HG02642 (cell line): ENCODE results near the gene EFCAB11.
"Not testable (repeated sequence)": the region's sequence is repeated elsewhere in the genome, so short reads cannot be mapped to it uniquely, and the experiment has no call there.

ENCODE experiments used
- ATAC-seq: cut with Tn5 transposase; IDR thresholded peaks from one replicate; pipeline ENCODE4 v1.9.1; 2021; ENCODE audit warnings: mild to moderate bottlenecking; ENCODE audit not compliant: unreplicated experiment, poor library complexity

EFCAB11 gene

GRCh38 chr14:89912667-89913211 lies 41.8 kb downstream of the EFCAB11 start:
- ATAC-seq, result no peak

DNA sequence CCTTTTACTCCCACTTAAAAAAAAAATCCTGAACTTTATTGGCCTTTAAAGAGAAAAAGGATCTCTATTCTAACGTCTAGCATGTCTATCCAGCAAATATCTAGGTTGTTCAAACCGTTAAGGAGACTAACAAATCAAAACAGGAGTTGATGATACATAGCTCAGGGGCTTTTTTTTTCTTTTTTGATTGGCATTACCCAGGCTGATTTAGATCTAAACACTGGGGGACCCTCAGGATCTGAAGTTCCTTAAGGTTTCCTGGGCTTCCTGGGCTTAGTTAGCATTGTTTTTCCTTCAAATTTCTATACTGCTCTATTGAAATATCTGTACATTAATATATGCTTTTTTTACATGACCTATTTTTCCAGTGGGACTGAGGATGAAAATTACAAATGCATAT lies 42.3 kb downstream of the EFCAB11 start:
- no peak for ATAC-seq

- no peak for ATAC-seq
Observed at GRCh38 chr14:89911010-89911919, 43.3 kb downstream of the EFCAB11 start.

- ATAC-seq, result no peak
Observed at GRCh38 chr14:89910691-89911009, 43.9 kb downstream of the EFCAB11 start.

DNA sequence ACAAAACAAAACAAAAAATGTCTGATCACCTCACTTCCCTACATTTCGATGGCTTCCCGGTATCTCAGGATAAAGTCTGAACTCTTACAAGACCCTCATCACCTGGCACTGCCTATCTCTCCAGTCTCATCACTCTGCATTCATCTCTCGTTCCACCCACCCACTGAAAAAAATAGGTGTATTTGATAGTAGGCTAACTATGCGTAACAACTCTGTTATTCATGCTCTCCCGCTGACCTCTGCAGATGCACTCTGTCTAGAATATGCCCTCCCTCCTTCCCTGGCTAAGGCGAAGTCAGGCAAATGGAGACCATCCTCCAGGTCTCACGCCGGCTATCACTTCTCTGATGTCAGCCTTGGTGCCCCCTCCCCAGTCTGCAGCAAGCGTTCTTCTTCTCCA lies 44.9 kb downstream of the EFCAB11 start:
- no peak for ATAC-seq

GRCh38 chr14:89908712-89909450 lies 45.6 kb downstream of the EFCAB11 start:
- ATAC-seq, result no peak

DNA sequence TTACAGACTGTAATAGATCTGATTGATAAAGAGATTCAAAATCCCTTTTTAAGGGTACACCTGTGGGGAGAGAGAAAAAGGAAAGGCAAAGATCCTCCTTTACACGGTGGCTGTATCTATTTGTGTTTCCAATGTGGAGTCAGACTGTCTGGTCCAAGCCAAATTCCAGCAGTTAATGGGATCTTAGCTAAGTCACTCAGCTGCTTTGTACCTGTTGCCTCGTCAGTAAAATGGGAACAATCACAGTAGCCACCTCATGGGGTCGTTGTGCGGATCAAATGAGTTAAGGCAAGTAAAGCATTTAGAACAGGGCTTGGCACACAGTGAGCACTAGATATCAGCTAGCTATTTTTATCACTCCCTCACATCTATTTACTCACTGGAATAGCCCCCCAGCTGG lies 46.9 kb downstream of the EFCAB11 start:
- ATAC-seq, result no peak

DNA sequence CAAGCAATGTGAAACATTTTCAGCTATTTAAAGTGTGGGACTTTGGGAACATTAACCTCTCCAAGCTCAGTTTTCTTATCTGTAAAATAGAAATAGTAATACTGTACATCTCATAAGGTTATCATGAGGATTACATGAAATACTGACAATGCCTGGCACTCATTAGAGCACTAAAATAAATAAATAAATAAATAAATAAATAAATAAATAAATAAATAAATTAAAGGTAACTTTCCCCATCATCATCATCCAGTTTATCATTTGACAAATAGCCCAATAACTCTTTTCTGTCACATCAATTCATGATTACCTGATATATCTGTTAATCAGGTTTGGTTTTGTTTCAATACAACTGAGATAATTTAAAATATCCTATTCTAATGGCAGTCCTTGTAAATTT lies 48.5 kb downstream of the EFCAB11 start:
- no peak for ATAC-seq

DNA sequence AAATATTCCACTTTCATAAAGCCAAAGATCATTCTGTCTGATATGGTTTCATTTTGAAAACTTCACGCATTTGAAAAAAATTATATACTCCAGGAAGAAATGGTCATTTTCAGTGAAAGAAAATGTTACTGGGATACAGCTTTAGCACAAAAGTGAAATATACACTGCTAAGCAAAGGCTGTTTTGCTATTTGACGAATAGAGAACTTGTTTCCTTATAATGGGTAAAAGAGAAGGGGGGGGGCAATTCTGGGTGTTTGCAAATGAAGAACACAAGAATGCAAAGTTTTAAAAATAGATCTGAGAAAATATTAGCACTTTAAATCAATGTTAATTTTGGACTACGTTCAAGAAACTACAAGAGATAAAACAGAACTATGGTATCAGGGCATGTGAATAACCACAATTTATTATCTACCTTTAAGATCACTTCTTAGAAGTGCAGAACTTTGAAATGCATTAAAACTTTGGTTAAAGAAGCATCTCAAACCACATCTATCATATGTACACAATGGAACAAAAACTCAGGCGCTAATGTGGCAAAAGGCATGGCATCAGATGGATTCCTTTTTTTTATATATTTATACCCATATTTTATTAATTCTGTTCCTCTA lies 51.1 kb downstream of the EFCAB11 start:
- no peak for ATAC-seq

- ATAC-seq, result no peak
Observed at GRCh38 chr14:89902881-89903280, 51.6 kb downstream of the EFCAB11 start.

DNA sequence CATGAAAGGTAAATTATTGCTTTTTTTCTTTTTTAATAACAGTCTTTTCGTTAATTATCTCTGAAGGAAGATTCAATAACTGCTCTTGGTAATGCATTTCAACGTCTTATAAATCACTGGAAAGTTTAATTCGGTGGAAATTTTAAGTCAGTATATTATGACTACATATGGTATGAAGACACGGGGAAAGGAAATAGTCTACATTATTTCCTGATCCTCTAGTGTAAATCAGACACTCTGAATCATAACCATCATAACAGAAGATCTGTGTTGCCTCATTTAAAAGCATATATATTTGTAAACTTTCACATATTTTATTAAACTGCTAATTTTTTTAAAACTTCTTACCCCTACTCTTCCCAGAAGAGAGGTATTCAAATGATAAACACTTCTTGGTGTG lies 53.7 kb downstream of the EFCAB11 start:
- no peak for ATAC-seq

DNA sequence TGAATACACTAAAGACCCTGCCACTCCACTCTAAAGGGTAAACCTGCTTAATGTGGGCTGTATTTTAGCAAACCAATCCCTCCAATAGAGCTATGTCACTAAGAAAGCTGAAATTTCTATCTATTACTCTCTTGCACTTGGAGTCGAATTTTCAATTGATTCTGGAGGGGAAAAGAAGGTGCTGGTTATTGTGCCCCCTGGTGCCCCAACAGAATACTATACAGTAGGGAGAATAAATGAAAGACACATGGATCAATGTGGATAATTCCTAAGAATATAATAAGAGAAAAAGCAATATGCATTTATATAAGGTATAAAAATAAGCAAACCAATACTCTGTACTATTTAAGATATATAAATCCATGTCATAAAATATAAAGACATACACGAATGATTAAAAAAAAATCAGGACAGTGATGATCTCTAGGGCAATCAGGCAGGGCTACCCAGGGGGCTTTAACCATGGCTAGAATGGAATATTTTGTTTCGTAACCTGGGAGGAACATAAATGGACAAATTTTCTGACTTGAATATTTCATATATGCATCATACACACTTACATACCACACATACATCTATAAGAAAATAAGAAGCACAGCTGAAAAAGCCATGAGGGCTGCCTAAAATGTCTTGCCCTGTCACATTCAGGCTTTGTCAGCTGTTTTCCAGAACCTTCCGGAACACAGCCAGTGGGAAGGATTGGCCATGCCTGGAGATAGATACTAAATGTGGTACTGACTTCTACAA lies 54.4 kb downstream of the EFCAB11 start:
- ATAC-seq, result no peak

DNA sequence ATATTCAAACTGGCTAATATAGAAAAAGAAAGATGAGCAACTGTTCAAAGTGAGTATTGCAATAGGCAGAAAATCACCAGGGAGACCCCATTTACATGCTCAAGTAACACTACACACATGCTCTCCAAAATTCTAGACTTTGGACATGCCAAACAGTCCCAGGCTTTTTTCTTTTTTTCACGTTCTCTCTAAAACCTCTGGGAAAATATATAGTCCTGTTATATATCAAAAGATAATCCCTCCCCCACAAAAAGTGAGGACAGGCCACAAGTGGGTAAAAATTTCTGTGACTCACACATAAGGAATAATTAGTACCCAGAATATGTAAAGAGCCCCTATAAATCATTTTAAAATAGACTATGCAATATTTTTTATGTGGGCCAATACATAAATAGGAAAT lies 55.2 kb downstream of the EFCAB11 start:
- ATAC-seq, result no peak

DNA sequence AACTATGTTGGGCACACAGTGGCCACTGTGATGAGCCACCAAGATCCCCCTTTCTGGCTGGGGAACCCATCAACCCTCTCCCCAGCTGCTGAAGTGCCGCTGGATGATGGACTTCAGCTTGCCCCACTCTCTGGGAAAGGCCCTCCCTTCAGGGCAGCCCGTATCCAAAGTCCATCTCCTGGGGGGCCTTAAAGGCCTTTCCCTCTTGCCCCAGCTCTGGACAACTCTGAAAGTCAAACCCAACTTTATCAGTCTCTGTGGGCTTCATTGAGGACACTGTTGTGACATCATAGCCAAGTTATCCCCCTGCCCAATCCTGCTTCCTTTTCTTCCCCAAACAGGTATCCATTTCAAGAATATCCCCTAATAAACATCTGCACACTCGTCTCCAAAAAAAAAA lies 61.1 kb downstream of the EFCAB11 start:
- ATAC-seq, result not testable (repeated sequence)

- ATAC-seq, result no peak
Observed at GRCh38 chr14:89892953-89893352, 61.6 kb downstream of the EFCAB11 start.

DNA sequence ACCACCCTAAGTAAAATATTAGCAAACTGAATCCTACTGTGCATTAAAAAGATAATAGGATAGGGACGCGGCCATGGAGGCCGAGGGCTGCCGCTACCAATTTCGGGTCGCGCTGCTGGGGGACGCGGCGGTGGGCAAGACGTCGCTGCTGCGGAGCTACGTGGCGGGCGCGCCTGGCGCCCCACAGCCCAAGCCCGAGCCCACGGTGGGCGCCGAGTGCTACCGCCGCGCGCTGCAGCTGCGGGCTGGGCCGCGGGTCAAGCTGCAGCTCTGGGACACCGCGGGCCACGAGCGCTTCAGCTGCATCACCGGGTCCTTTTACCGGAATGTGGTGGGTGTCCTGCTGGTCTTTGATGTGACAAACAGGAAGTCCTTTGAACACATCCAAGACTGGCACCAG lies 62.8 kb downstream of the EFCAB11 start:
- ATAC-seq, result not testable (repeated sequence)

DNA sequence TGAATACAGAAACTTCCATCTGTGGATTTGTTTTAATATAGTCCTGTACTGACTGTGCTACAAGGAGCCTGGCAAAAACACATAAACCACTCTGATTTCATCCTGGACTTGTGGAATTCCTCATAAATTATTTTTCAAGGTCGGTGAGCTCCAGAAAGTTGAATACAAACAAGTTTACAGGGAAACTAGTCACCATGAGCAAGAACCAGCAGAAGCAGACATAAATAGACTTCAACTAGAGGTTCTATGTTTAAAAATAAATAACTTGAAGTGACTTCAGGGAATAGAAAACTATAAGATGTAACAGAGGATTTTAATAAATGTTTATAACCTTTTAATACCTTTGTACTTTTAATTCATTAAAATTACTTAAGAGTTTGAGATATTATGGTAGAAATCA lies 63.5 kb downstream of the EFCAB11 start:
- no peak for ATAC-seq

GRCh38 chr14:89890589-89890988 lies 63.9 kb downstream of the EFCAB11 start:
- no peak for ATAC-seq

GRCh38 chr14:89889626-89890025 lies 64.9 kb downstream of the EFCAB11 start:
- no peak for ATAC-seq

DNA sequence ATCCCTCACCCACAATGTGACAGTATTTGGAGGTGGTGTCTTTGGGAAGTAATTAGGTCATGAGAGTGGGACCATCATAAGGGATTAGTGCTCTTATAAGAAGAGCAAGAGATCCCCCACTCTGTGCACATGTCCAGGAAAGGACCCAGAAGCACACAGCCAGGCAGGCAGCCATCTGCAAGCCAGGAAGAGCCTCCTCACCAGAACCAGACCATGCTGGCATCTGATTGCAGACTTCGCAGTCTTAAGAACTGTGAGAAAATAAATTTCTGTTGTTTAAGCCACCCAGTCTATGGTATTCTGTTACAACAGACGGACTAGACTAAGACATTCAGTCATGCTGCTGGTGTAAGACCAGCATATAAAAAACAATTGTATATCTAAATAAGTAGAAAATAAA lies 69.8 kb downstream of the EFCAB11 start:
- no peak for ATAC-seq
